NCI-H128 (cell line): Measurements from ENCODE around the gene DLX4.

ENCODE experiments used
- DNase-seq: peaks from one replicate; lab custom pipeline; 2025; ENCODE audit not compliant: unreplicated experiment; lab: John Stamatoyannopoulos, UW

The DLX4 gene

GRCh38 chr17:49967621-49968404 is 1.2 kb upstream of the DLX4 start:
- no peak for DNase-seq

- no peak for DNase-seq
These were observed 421 bp upstream of the DLX4 start for GRCh38 chr17:49968405-49969133.

- no peak for DNase-seq
These were observed 902 bp downstream of the DLX4 start for GRCh38 chr17:49969795-49970389.

- no peak for DNase-seq
These were observed 1.5 kb downstream of the DLX4 start for GRCh38 chr17:49970498-49970897.

- no peak for DNase-seq
These were observed 2.3 kb downstream of the DLX4 start for GRCh38 chr17:49971199-49971847.

GRCh38 chr17:49971848-49972485 is 3.0 kb downstream of the DLX4 start:
- DNase-seq = no peak

- DNase-seq = no peak
These were observed 3.7 kb downstream of the DLX4 start for GRCh38 chr17:49972486-49973270.

GRCh38 chr17:49973271-49973615 is 4.3 kb downstream of the DLX4 start:
- no peak for DNase-seq

- no peak for DNase-seq
These were observed 6.5 kb downstream of the DLX4 start for GRCh38 chr17:49975531-49975930.

GRCh38 chr17:49976163-49976827 is 7.3 kb downstream of the DLX4 start:
- DNase-seq = no peak

GRCh38 chr17:49976828-49977202 is 7.8 kb downstream of the DLX4 start:
- DNase-seq = no peak

- no peak for DNase-seq
These were observed 8.7 kb downstream of the DLX4 start for GRCh38 chr17:49977463-49978389.

- no peak for DNase-seq
These were observed 9.5 kb downstream of the DLX4 start for GRCh38 chr17:49978501-49978900.

- no peak for DNase-seq
These were observed 10.9 kb downstream of the DLX4 start for GRCh38 chr17:49979748-49980479.

GRCh38 chr17:49980703-49981197 is 11.8 kb downstream of the DLX4 start:
- no peak for DNase-seq

GRCh38 chr17:49984283-49984682 is 15.3 kb downstream of the DLX4 start:
- DNase-seq = no peak

- DNase-seq = no peak
These were observed 15.8 kb downstream of the DLX4 start for GRCh38 chr17:49984776-49985175.
